GM06990 (cell line): ENCODE data around the gene ZNF260.

ENCODE experiments used
- DNase-seq: peaks from one replicate; pipeline ENCODE4 v3.0.0-alpha.2; 2011; ENCODE audit not compliant: insufficient read length; ENCODE audit errors: extremely low read depth
- H3K27me3 ChIP-seq: replicated peaks from 2 replicates; pipeline ENCODE4 v1.6.0; 2011; ENCODE audit warnings: low read length; ENCODE audit not compliant: control insufficient read depth, insufficient read depth
- H3K36me3 ChIP-seq: 2 replicates; pipeline ENCODE4 v1.5.1; 2011; ENCODE audit warnings: low read length; ENCODE audit not compliant: control insufficient read depth, insufficient read depth
- H3K4me3 ChIP-seq: replicated peaks from 2 replicates; pipeline ENCODE4 v1.5.1; 2011; ENCODE audit warnings: low read depth, mild to moderate bottlenecking, control low read depth, low read length
- TF ChIP-seq, protein P1 (sequence below): IDR thresholded peaks from 2 replicates; pipeline ENCODE4 v1.5.1; 2011; ENCODE audit warnings: low read length, control low read depth, mild to moderate bottlenecking, inconsistent platforms; ENCODE audit not compliant: insufficient read depth, poor library complexity, severe bottlenecking

The ZNF260 gene

GRCh38 chr19:36526581-36526980 lies 1.5 kb downstream of the ZNF260 start:
- DNase-seq, result no peak
- H3K27me3 ChIP-seq, result no peaks in the 10 kb centered on the region
- peaks cover 6% of the 10 kb centered on the region for H3K36me3 ChIP-seq
- TF ChIP-seq, protein P1, sequence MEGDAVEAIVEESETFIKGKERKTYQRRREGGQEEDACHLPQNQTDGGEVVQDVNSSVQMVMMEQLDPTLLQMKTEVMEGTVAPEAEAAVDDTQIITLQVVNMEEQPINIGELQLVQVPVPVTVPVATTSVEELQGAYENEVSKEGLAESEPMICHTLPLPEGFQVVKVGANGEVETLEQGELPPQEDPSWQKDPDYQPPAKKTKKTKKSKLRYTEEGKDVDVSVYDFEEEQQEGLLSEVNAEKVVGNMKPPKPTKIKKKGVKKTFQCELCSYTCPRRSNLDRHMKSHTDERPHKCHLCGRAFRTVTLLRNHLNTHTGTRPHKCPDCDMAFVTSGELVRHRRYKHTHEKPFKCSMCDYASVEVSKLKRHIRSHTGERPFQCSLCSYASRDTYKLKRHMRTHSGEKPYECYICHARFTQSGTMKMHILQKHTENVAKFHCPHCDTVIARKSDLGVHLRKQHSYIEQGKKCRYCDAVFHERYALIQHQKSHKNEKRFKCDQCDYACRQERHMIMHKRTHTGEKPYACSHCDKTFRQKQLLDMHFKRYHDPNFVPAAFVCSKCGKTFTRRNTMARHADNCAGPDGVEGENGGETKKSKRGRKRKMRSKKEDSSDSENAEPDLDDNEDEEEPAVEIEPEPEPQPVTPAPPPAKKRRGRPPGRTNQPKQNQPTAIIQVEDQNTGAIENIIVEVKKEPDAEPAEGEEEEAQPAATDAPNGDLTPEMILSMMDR, result no peak
- peak overlapping the region; percentile 99 for H3K4me3 ChIP-seq

DNA sequence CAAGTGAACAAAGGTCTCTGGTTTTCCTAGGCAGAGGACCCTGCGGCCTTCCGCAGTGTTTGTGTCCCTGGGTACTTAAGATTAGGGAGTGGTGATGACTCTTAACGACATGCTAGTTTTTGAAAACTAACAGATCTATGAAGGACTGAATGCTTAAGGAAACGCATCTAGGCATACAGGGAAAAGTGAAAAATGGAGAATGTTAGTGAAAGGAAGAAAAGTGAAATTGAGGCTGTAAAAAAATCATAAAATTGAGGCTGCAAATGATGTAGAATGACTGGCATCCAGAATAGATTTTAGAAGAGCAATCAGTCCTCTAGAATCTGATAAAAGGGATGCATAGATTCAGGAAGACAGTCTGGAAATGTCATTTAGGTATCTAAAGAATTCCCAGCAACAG lies 3.5 kb downstream of the ZNF260 start:
- Histone ChIP-seq H3K27me3 (no peaks in the 10 kb centered on the region), H3K4me3 (no peak overlapping the region), H3K36me3 (peaks cover 6% of the 10 kb centered on the region)
- no peak for DNase-seq
- TF ChIP-seq, protein P1, result no peak

GRCh38 chr19:36514012-36514612 lies 14.0 kb downstream of the ZNF260 start:
- Histone ChIP-seq H3K27me3 (no peaks in the 10 kb centered on the region), H3K36me3 (peaks cover 15% of the 10 kb centered on the region), H3K4me3 (no peak overlapping the region)
- TF ChIP-seq, protein P1, result no peak
- DNase-seq, result no peak

DNA sequence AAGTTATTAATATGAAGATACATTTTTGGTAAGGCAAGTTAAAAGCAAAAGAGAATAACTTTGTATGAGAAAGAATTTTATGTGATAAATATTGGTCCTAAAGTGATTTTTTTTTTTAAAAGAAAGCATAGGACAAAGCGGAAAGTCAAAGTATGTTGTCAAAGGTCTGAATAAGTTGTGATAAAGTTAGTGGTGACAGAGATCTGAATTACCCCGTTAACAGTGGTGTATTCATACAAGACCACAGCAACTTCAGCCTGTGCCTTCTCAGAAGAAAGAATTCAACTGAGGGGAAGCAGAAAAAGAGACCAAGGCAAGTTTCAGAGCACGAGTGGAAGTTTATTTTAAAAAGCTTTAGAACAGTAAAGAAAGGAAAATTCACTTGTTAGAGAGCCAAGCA lies 19.7 kb downstream of the ZNF260 start:
- H3K4me3 ChIP-seq, result no peak overlapping the region
- no peak for DNase-seq
- H3K27me3 ChIP-seq, result no peaks in the 10 kb centered on the region
- H3K36me3 ChIP-seq, result no peaks in the 10 kb centered on the region
- TF ChIP-seq, protein P1, result no peak

GRCh38 chr19:36501973-36502372 lies 26.1 kb downstream of the ZNF260 start:
- Histone ChIP-seq H3K4me3 (no peak overlapping the region), H3K36me3 (no peaks in the 10 kb centered on the region), H3K27me3 (no peaks in the 10 kb centered on the region)
- no peak for DNase-seq
- TF ChIP-seq, protein P1, result no peak

DNA sequence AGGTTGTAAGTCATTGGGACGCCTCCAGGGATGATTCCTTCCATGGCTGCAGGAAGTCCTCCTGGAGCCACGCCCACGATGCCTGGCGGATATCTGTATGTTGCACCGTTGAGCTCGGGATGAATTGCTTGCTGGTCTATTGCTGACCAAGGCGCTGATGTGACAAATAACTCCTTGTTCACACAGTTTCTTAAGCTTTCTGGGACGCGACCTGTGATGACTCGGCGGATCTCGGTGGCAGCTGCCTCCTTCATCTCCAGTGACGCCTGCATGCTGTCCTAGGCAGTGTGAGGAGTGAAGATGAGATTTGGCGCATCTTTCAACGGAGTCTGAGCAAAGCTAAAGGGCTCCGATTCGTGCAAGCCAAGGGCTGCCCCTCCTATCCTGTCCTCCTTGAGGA lies 31.1 kb downstream of the ZNF260 start:
- TF ChIP-seq, protein P1, result no peak
- no peaks in the 10 kb centered on the region for H3K27me3 ChIP-seq
- no peaks in the 10 kb centered on the region for H3K36me3 ChIP-seq
- no peak for DNase-seq
- no peak overlapping the region for H3K4me3 ChIP-seq
